IMR-90 (cell line): ENCODE data around the gene KDM1B. TPM values are rescaled to one million over a fixed set of nuclear protein-coding genes. Genes with fewer than 3 reads are reported as not detected.
A peak's percentile ranks its signal among the peaks of the same experiment; 100 is the strongest.

Experiments
- ATAC-seq: fragments of 200-7000 bp; cut with Tn5 transposase; 2 replicates; pipeline ENCODE4 v1.9.1; 2020; ENCODE audit warnings: low read depth, mild to moderate bottlenecking, moderate library complexity
- BruUV-seq: library from RNA; stranded (reverse); fragments of 400-500 nt; replicated peaks from 2 replicates; lab custom pipeline; 2021; lab: Mats Ljungman, UMichigan
- CTCF ChIA-PET: fragments of 300-600 bp; formaldehyde crosslinking; extraction: SDS; loops from one replicate; lab custom pipeline; 2021; ENCODE audit warnings: antibody characterized with exemption; lab: Yijun Ruan, JAX
- POLR2A ChIA-PET: fragments of 300-600 bp; sonication (Branson Sonifier 250); formaldehyde crosslinking; loops from one replicate; lab custom pipeline; 2022; ENCODE audit warnings: antibody characterized with exemption; ENCODE audit not compliant: unreplicated experiment; lab: Charles Lee
- DNase-seq: peaks from one replicate; pipeline ENCODE4 v3.0.0; 2013
- H2AFZ ChIP-seq: replicated peaks from 2 replicates; pipeline ENCODE3; 2013; ENCODE audit warnings: low read length, mild to moderate bottlenecking; ENCODE audit not compliant: poor library complexity
- H2AK5ac ChIP-seq: 2 replicates; pipeline ENCODE4 v1.6.1; 2013; ENCODE audit warnings: low read depth, low read length, inconsistent platforms
- H2AK9ac ChIP-seq: replicated peaks from 2 replicates; pipeline ENCODE3; 2013; ENCODE audit warnings: mild to moderate bottlenecking, low read depth, low read length, moderate library complexity; ENCODE audit not compliant: poor library complexity
- H2BK120ac ChIP-seq: 2 replicates; pipeline ENCODE4 v1.6.1; 2013; ENCODE audit warnings: low read depth, low read length, inconsistent platforms
- H2BK15ac ChIP-seq: 3 replicates; pipeline ENCODE4 v1.6.1; 2013; ENCODE audit warnings: low read depth, low read length, inconsistent platforms
- H2BK20ac ChIP-seq: 2 replicates; pipeline ENCODE4 v1.6.1; 2013; ENCODE audit warnings: low read depth, mild to moderate bottlenecking, inconsistent platforms, low read length, moderate library complexity
- H2BK5ac ChIP-seq: 2 replicates; pipeline ENCODE4 v1.6.1; 2013; ENCODE audit warnings: mild to moderate bottlenecking, low read depth, low read length, inconsistent platforms; ENCODE audit not compliant: poor library complexity, severe bottlenecking
- H3K14ac ChIP-seq: replicated peaks from 2 replicates; pipeline ENCODE4 v1.6.1; 2013; ENCODE audit warnings: low read depth, low read length, inconsistent platforms
- H3K18ac ChIP-seq: 2 replicates; pipeline ENCODE4 v1.6.1; 2013; ENCODE audit warnings: low read depth, low read length, control low read depth
- H3K23ac ChIP-seq: 2 replicates; pipeline ENCODE4 v1.6.1; 2013; ENCODE audit warnings: low read depth, low read length, inconsistent platforms
- H3K27ac ChIP-seq: 2 replicates; pipeline ENCODE4 v1.5.1; 2013; ENCODE audit warnings: mild to moderate bottlenecking, control low read depth, low read length; ENCODE audit not compliant: insufficient read depth
- H3K27me3 ChIP-seq: 2 replicates; pipeline ENCODE4 v1.6.1; 2013; ENCODE audit warnings: low read length; ENCODE audit not compliant: control insufficient read depth, insufficient read depth
- H3K36me3 ChIP-seq: 2 replicates; pipeline ENCODE4 v1.6.1; 2013; ENCODE audit warnings: low read length, mixed read lengths; ENCODE audit not compliant: control insufficient read depth, insufficient read depth
- H3K4ac ChIP-seq: 2 replicates; pipeline ENCODE4 v1.6.1; 2013; ENCODE audit warnings: low read depth, low read length, inconsistent platforms
- H3K4me1 ChIP-seq: 2 replicates; pipeline ENCODE4 v1.6.1; 2013; ENCODE audit warnings: low read length, mixed read lengths; ENCODE audit not compliant: control insufficient read depth, insufficient read depth
- H3K4me2 ChIP-seq: 2 replicates; pipeline ENCODE4 v1.6.1; 2013; ENCODE audit warnings: low read depth, mild to moderate bottlenecking, control low read depth, low read length, moderate library complexity
- H3K4me3 ChIP-seq: 2 replicates; pipeline ENCODE4 v1.5.1; 2013; ENCODE audit warnings: low read depth, mild to moderate bottlenecking, control low read depth, low read length, moderate library complexity; ENCODE audit not compliant: insufficient read depth
- H3K56ac ChIP-seq: 2 replicates; pipeline ENCODE4 v1.6.1; 2013; ENCODE audit warnings: low read length, inconsistent platforms; ENCODE audit not compliant: insufficient read depth; ENCODE audit errors: extremely low read depth
- H3K79me1 ChIP-seq, 2 experiments: 2 replicates each; pipeline ENCODE4 v1.6.1; 2013; ENCODE audit warnings: low read length in 2 of 2, inconsistent platforms in 1 of 2, low read depth in 1 of 2
- H3K9ac ChIP-seq: 2 replicates; pipeline ENCODE4 v1.6.1; 2013; ENCODE audit warnings: low read depth, low read length, control low read depth
- H3K9me1 ChIP-seq: 2 replicates; pipeline ENCODE4 v1.6.1; 2013; ENCODE audit warnings: low read length, inconsistent platforms; ENCODE audit not compliant: insufficient read depth
- H3K9me3 ChIP-seq: 2 replicates; pipeline ENCODE4 v1.6.1; 2013; ENCODE audit warnings: low read length; ENCODE audit not compliant: control insufficient read depth, insufficient read depth
- H4K20me1 ChIP-seq: 2 replicates; pipeline ENCODE4 v1.6.1; 2013; ENCODE audit warnings: low read length, inconsistent platforms; ENCODE audit not compliant: insufficient read depth
- H4K5ac ChIP-seq: 2 replicates; pipeline ENCODE4 v1.6.1; 2013; ENCODE audit warnings: mild to moderate bottlenecking, low read depth, low read length, control low read depth
- H4K8ac ChIP-seq, 2 experiments: 2 replicates each; pipeline ENCODE4 v1.6.1; 2013; ENCODE audit warnings: low read depth in 2 of 2, low read length in 2 of 2, control low read depth in 1 of 2, inconsistent platforms in 1 of 2
- H4K91ac ChIP-seq: 2 replicates; pipeline ENCODE4 v1.6.1; 2013; ENCODE audit warnings: low read depth, low read length, inconsistent platforms; ENCODE audit not compliant: insufficient read depth
- BHLHE40 ChIP-seq: fragments of 150-350 bp; IDR thresholded peaks from 2 replicates; pipeline ENCODE4 v1.6.1; 2016; ENCODE audit warnings: mild to moderate bottlenecking, low read depth, low read length
- ELK1 ChIP-seq: fragments of 150-350 bp; IDR thresholded peaks from 2 replicates; pipeline ENCODE4 v1.6.1; 2016; ENCODE audit warnings: low read depth, mild to moderate bottlenecking, low read length, moderate library complexity, borderline replicate concordance
- FOS ChIP-seq: fragments of 150-350 bp; IDR thresholded peaks from 2 replicates; pipeline ENCODE4 v1.6.1; 2016; ENCODE audit warnings: low read depth, low read length
- USF2 ChIP-seq: fragments of 150-350 bp; IDR thresholded peaks from 2 replicates; pipeline ENCODE4 v1.6.1; 2017; ENCODE audit warnings: mild to moderate bottlenecking, antibody characterized with exemption, low read length, low read depth
- WGBS, 2 experiments: methylation state at CpG; one replicate each; pipeline versions ENCODE4 v1.1.5 to v1.1.7; 2013; ENCODE audit warnings: missing lambda C conversion rate in 2 of 2; ENCODE audit not compliant: insufficient read length in 1 of 2; ENCODE audit errors: extremely low coverage in 2 of 2; 5-methylcytosine and 5-hydroxymethylcytosine counted together
- dilution Hi-C: fragments of 300-500 bp; cut with HindIII; formaldehyde crosslinking; loops from one replicate; pipeline ENCODE4 v1.14.3; 2018; ENCODE audit warnings: low sequenced_read_pairs; ENCODE audit not compliant: unreplicated experiment
- in situ Hi-C: fragments of 300-500 bp; cut with MboI; formaldehyde crosslinking; loops from 3 replicates; pipeline ENCODE4 v1.14.3; 2019; ENCODE audit warnings: low sequenced_read_pairs, inconsistent platforms, mixed read lengths
- intact Hi-C: fragments of 100-400 bp; cut with micrococcal nuclease; formaldehyde crosslinking; loops from 2 replicates; pipeline ENCODE4 v1.10.0; 2022
- polyA plus RNA-seq, 3 experiments: library from polyadenylated mRNA; depleted of rRNA; stranded (reverse); fragments of >200 nt; gene quantifications; 2 replicates each; pipeline ENCODE4 v1.2.3, GENCODE V29; 2012; ENCODE audit warnings: low replicate concordance in 1 of 3
- total RNA-seq: library from RNA; depleted of rRNA; stranded (reverse); fragments of >200 nt; gene quantifications from 2 replicates; pipeline ENCODE4 v1.2.3, GENCODE V29; 2012

Gene KDM1B
- total and polyA plus RNA-seq, 2 of the 4 experiments (the other 2 are of a cell fraction) = 13.2 to 16.7 TPM

- Histone ChIP-seq H3K4me3 (no peak overlapping the region), H4K5ac (no peak overlapping the region), H4K91ac (no peak overlapping the region), H3K18ac (no peak overlapping the region), H3K9me3 (no peaks in the 10 kb centered on the region), H3K56ac (no peak overlapping the region), H4K20me1 (no peaks in the 10 kb centered on the region), H4K8ac (no peak overlapping the region), H2BK5ac (peak overlapping the region; percentile 4), H2BK120ac (no peak overlapping the region), H3K4ac (no peak overlapping the region), H3K9ac (no peak overlapping the region), H2AFZ (no peak overlapping the region), H3K9me1 (no peaks in the 10 kb centered on the region), H3K27me3 (no peaks in the 10 kb centered on the region), H2BK15ac (no peak overlapping the region), H3K79me1 (peaks cover 0 to 6% of the 10 kb centered on the region in 2 experiments; a peak in 1 of 4 replicates), H3K4me2 (no peak overlapping the region), H3K23ac (no peak overlapping the region), H3K4me1 (no peaks in the 10 kb centered on the region; the same call in 1 of the 2 replicates), H3K14ac (no peak overlapping the region), H3K27ac (no peak overlapping the region), H3K36me3 (no peaks in the 10 kb centered on the region), H2BK20ac (no peak overlapping the region), H2AK5ac (no peak overlapping the region), H2AK9ac (no peak overlapping the region)
- dilution Hi-C loops (no loop called here), in situ Hi-C loops (no loop called here), intact Hi-C loops (no loop called here)
- no CpG with 5 or more reads among the region's 2 CpGs for WGBS, 2 experiments
- ChIA-PET CTCF (interaction anchor here (0.9 kb wide), 1 partner anchor 18 kb away, joined by 3 read pairs; no protein-coding TSS in a partner anchor), POLR2A (no interaction called here)
- no peak for TF ChIP-seq FOS
- TF ChIP-seq BHLHE40 = no peak
- TF ChIP-seq ELK1 = no peak
- TF ChIP-seq USF2 = no peak
- ATAC-seq (peak; percentile 51), DNase-seq (peak; percentile 66)
- no TSS peak for BruUV-seq
Observed at GRCh38 chr6:18147160-18147559, 8.1 kb upstream of the KDM1B start.
